Kidney (tissue), 14 donors: ENCODE results near the gene MAP2K3. TPM values are rescaled to one million over a fixed set of nuclear protein-coding genes. Genes with fewer than 3 reads are reported as not detected.

Experiments used
- DNase-seq, 5 donors: peaks; one replicate each; pipeline ENCODE4 v3.0.0-alpha.2; 2013 to 2020
- FAIRE-seq: peaks from 2 replicates; lab custom pipeline; 2012; peaks lifted over from hg19 to GRCh38; lab: Jason Lieb, UNC
- H3K27ac ChIP-seq, 2 donors: one replicate each; pipeline ENCODE4 v1.7.0; 2013; ENCODE audit warnings: low read depth in 2 of 2, low read length in 2 of 2, inconsistent platforms in 1 of 2
- H3K27me3 ChIP-seq: one replicate; pipeline ENCODE4 v1.7.1; 2013; ENCODE audit warnings: low read length, inconsistent platforms; ENCODE audit not compliant: control insufficient read depth, insufficient read depth
- H3K36me3 ChIP-seq, 3 donors: one replicate each; pipeline versions ENCODE4 v1.7.0 to v1.7.1; 2013; ENCODE audit warnings: low read length in 3 of 3, control low read depth in 1 of 3, inconsistent platforms in 1 of 3; ENCODE audit not compliant: insufficient read depth in 3 of 3, control insufficient read depth in 2 of 3
- H3K4me1 ChIP-seq, 3 donors: one replicate each; pipeline versions ENCODE4 v1.7.0 to v1.7.1; 2013; ENCODE audit warnings: low read length in 3 of 3, inconsistent platforms in 1 of 3, low read depth in 1 of 3; ENCODE audit not compliant: control insufficient read depth in 2 of 3, insufficient read depth in 2 of 3
- H3K4me3 ChIP-seq, 3 donors: one replicate each; pipeline versions ENCODE4 v1.7.0 to v1.8.1; 2013; ENCODE audit warnings: low read length in 3 of 3, control low read depth in 1 of 3, inconsistent platforms in 1 of 3
- H3K9ac ChIP-seq, 3 donors: one replicate each; pipeline versions ENCODE4 v1.7.0 to v1.7.1; 2013; ENCODE audit warnings: low read length in 3 of 3, control low read depth in 1 of 3, inconsistent platforms in 1 of 3
- H3K9me3 ChIP-seq, 3 donors: one replicate each; pipeline versions ENCODE4 v1.7.0 to v1.7.1; 2013; ENCODE audit warnings: low read length in 3 of 3, control low read depth in 1 of 3, inconsistent platforms in 1 of 3; ENCODE audit not compliant: control insufficient read depth in 2 of 3, insufficient read depth in 1 of 3
- CTCF ChIP-seq: IDR thresholded peaks from 3 replicates; pipeline ENCODE4 v1.5.1; 2012; ENCODE audit warnings: mild to moderate bottlenecking, moderate library complexity, borderline replicate concordance; ENCODE audit not compliant: insufficient read depth; ENCODE audit errors: extremely low read depth
- intact Hi-C: fragments of 100-400 bp; cut with DNase I; formaldehyde crosslinking; loops from one replicate; pipeline ENCODE4 v1.11.1; 2022
- polyA plus RNA-seq: library from polyadenylated mRNA; stranded (reverse); fragments of 350-450 nt; fragmentation: Illumina TruSeq; extraction: RNeasy Lipid Tissue Mini Kit (QIAGEN cat#74804); gene quantifications from one replicate; pipeline ENCODE4 v1.2.3, GENCODE V29; 2014; ENCODE audit warnings: low read depth, low replicate concordance; ENCODE audit not compliant: insufficient read depth
- total RNA-seq: library from RNA; stranded (reverse); fragmentation: NEBNext Ultra II Directional; extraction: Animal tissue kit (Norgen Biotek cat#: 25700); gene quantifications from one replicate; pipeline ENCODE4 v1.2.1, GENCODE V29; 2021
- donor health status: control.
- donor health status: control.
- donor health status: control.
- donor health status: control.
- donor health status: control.
- donor health status: DM: yes; HTN: yes; CAD: no.
- donor health status: Normal renal cell carcinoma (clear cell type).

MAP2K3 gene
- total and polyA plus RNA-seq, 2 donors from 2014 or later = 40.1 to 44.0 TPM

- peak overlapping the region in 1 of 3 donors; percentile 30 for H3K9ac ChIP-seq
- H3K9me3 ChIP-seq = no peaks in the 10 kb centered on the region
- DNase-seq = no peak
- peak overlapping the region; percentile 5 to 79 for H3K27ac ChIP-seq
- no peaks in the 10 kb centered on the region for H3K27me3 ChIP-seq
- no peak for FAIRE-seq
- TF ChIP-seq CTCF = no peak
- no peak overlapping the region for H3K4me3 ChIP-seq
- H3K4me1 ChIP-seq = peaks cover 0 to 29% (median 20%) of the 10 kb centered on the region in 3 donors
- peaks cover 0 to 7% (median 4%) of the 10 kb centered on the region in 3 donors for H3K36me3 ChIP-seq
- intact Hi-C loops = no loop called here
Observed at GRCh38 chr17:21294321-21295035, 10.0 kb downstream of the MAP2K3 start.

GRCh38 chr17:21295036-21295952 lies 10.8 kb downstream of the MAP2K3 start:
- Histone ChIP-seq H3K27ac (peak overlapping the region; percentile 25 to 85), H3K4me3 (no peak overlapping the region), H3K36me3 (peaks cover 0 to 13% (median 10%) of the 10 kb centered on the region in 3 donors), H3K9me3 (no peaks in the 10 kb centered on the region), H3K27me3 (no peaks in the 10 kb centered on the region), H3K4me1 (peaks cover 0 to 21% (median 15%) of the 10 kb centered on the region in 3 donors), H3K9ac (peak overlapping the region in 1 of 3 donors; percentile 30)
- DNase-seq = peak in 2 of 5 donors; percentile 22 to 88
- intact Hi-C loops = no loop called here
- no peak for TF ChIP-seq CTCF
- FAIRE-seq = no peak

- Histone ChIP-seq H3K4me3 (no peak overlapping the region), H3K27me3 (no peaks in the 10 kb centered on the region), H3K9me3 (no peaks in the 10 kb centered on the region), H3K4me1 (peaks cover 0 to 20% (median 15%) of the 10 kb centered on the region in 3 donors), H3K27ac (peak overlapping the region; percentile 4 to 72), H3K36me3 (peaks cover 0 to 24% (median 17%) of the 10 kb centered on the region in 3 donors), H3K9ac (no peak overlapping the region)
- TF ChIP-seq CTCF = no peak
- intact Hi-C loops = no loop called here
- peak; percentile 41 for FAIRE-seq
- peak in 1 of 5 donors; percentile 92 for DNase-seq
Observed at GRCh38 chr17:21296097-21297025, 11.8 kb downstream of the MAP2K3 start.
